MM.1S (cell line): ENCODE measurements around the gene RNASEL.

Experiments
- DNase-seq: peaks from one replicate; pipeline ENCODE4 v3.0.0-alpha.2; 2015
- H2AFZ ChIP-seq: fragments of 300-600 bp; sonication (generic); 2 replicates; pipeline ENCODE4 v1.6.0; 2016; ENCODE audit warnings: antibody characterized with exemption, low read length
- H3F3A ChIP-seq: fragments of 300-600 bp; sonication (generic); 2 replicates; pipeline ENCODE4 v1.6.1; 2016; ENCODE audit warnings: mild to moderate bottlenecking, antibody characterized with exemption, low read length, moderate library complexity, mixed read lengths; ENCODE audit not compliant: insufficient read depth
- H3K27ac ChIP-seq: fragments of 300-600 bp; sonication (generic); 2 replicates; pipeline ENCODE4 v1.5.1; 2016; ENCODE audit warnings: mild to moderate bottlenecking, low read length
- H3K27me3 ChIP-seq: fragments of 300-600 bp; sonication (generic); replicated peaks from 2 replicates; pipeline ENCODE4 v1.6.0; 2016; ENCODE audit warnings: low read length; ENCODE audit not compliant: insufficient read depth
- H3K36me3 ChIP-seq: fragments of 300-600 bp; sonication (generic); replicated peaks from 2 replicates; pipeline ENCODE4 v1.6.1; 2016; ENCODE audit warnings: mild to moderate bottlenecking, low read length, mixed read lengths; ENCODE audit not compliant: insufficient read depth
- H3K4me1 ChIP-seq: fragments of 300-600 bp; sonication (generic); 2 replicates; pipeline ENCODE4 v1.6.1; 2016; ENCODE audit warnings: low read length, mixed read lengths
- H3K4me2 ChIP-seq: fragments of 300-600 bp; sonication (generic); 2 replicates; pipeline ENCODE4 v1.6.0; 2016; ENCODE audit warnings: low read depth, low read length
- H3K4me3 ChIP-seq: fragments of 300-600 bp; sonication (generic); 2 replicates; pipeline ENCODE4 v1.5.1; 2016; ENCODE audit warnings: low read length, mixed read lengths
- H3K79me2 ChIP-seq: fragments of 300-600 bp; sonication (generic); 2 replicates; pipeline ENCODE4 v1.6.1; 2016; ENCODE audit warnings: mixed run types, low read length, mixed read lengths
- H3K9ac ChIP-seq: fragments of 300-600 bp; sonication (generic); 2 replicates; pipeline ENCODE4 v1.6.1; 2016; ENCODE audit warnings: low read length, mixed read lengths
- H3K9me2 ChIP-seq: fragments of 300-600 bp; sonication (generic); replicated peaks from 2 replicates; pipeline ENCODE4 v1.6.1; 2016; ENCODE audit warnings: mild to moderate bottlenecking, low read length, mixed read lengths; ENCODE audit not compliant: insufficient read depth
- H3K9me3 ChIP-seq: fragments of 300-600 bp; sonication (generic); replicated peaks from 2 replicates; pipeline ENCODE4 v1.6.1; 2016; ENCODE audit warnings: mild to moderate bottlenecking, low read length, mixed read lengths; ENCODE audit not compliant: insufficient read depth
- H4K20me1 ChIP-seq: fragments of 300-600 bp; sonication (generic); 2 replicates; pipeline ENCODE4 v1.6.1; 2016; ENCODE audit warnings: mild to moderate bottlenecking, low read length, moderate library complexity, mixed read lengths; ENCODE audit not compliant: insufficient read depth
- CTCF ChIP-seq: fragments of 300-600 bp; sonication (generic); IDR thresholded peaks from 2 replicates; pipeline ENCODE4 v1.5.1; 2016; ENCODE audit warnings: antibody characterized with exemption, low read length, mixed read lengths
- EZH2 ChIP-seq: fragments of 300-600 bp; sonication (generic); optimal IDR thresholded peaks from 2 replicates; pipeline ENCODE3; 2017; ENCODE audit warnings: low read depth, mild to moderate bottlenecking, antibody characterized with exemption, low read length, mixed read lengths
- EZH2phosphoT487 ChIP-seq: fragments of 300-600 bp; sonication (generic); IDR thresholded peaks from 2 replicates; pipeline ENCODE4 v1.6.1; 2018; ENCODE audit warnings: antibody characterized with exemption, low read length

Gene RNASEL

GRCh38 chr1:182608845-182609610, 20.0 kb upstream of the RNASEL start:
- no peaks in the 10 kb centered on the region for H4K20me1 ChIP-seq
- H3K79me2 ChIP-seq, result peaks cover under 1% of the 10 kb centered on the region; the same call in 1 of the 2 replicates
- no peaks in the 10 kb centered on the region for H3K9me2 ChIP-seq
- H3K9ac ChIP-seq, result no peak overlapping the region
- H3K9me3 ChIP-seq, result no peaks in the 10 kb centered on the region
- peaks cover 9% of the 10 kb centered on the region for H3K27me3 ChIP-seq
- no peak for TF ChIP-seq EZH2
- TF ChIP-seq EZH2phosphoT487, result no peak
- TF ChIP-seq CTCF, result no peak
- H3K27ac ChIP-seq, result no peak overlapping the region
- no peaks in the 10 kb centered on the region for H3F3A ChIP-seq
- H3K4me3 ChIP-seq, result no peak overlapping the region
- peaks cover 10% of the 10 kb centered on the region for H3K4me1 ChIP-seq
- H2AFZ ChIP-seq, result no peak overlapping the region
- no peaks in the 10 kb centered on the region for H3K36me3 ChIP-seq
- H3K4me2 ChIP-seq, result no peak overlapping the region
- DNase-seq, result no peak

GRCh38 chr1:182608236-182608635, 19.2 kb upstream of the RNASEL start:
- Histone ChIP-seq H3K79me2 (peaks cover 8% of the 10 kb centered on the region), H3K4me2 (no peak overlapping the region), H3K27me3 (peaks cover 2% of the 10 kb centered on the region; the same call in 1 of the 2 replicates), H4K20me1 (no peaks in the 10 kb centered on the region), H3K4me1 (peaks cover 17% of the 10 kb centered on the region), H3K27ac (no peak overlapping the region), H3F3A (peaks cover 5% of the 10 kb centered on the region; the same call in 1 of the 2 replicates), H3K4me3 (no peak overlapping the region), H3K9ac (no peak overlapping the region), H2AFZ (no peak overlapping the region), H3K9me2 (no peaks in the 10 kb centered on the region), H3K9me3 (no peaks in the 10 kb centered on the region), H3K36me3 (no peaks in the 10 kb centered on the region)
- TF ChIP-seq EZH2phosphoT487 (no peak), EZH2 (no peak), CTCF (no peak)
- DNase-seq, result no peak

- TF ChIP-seq EZH2phosphoT487 (no peak), CTCF (no peak), EZH2 (no peak)
- H3K9ac ChIP-seq, result no peak overlapping the region
- H3K4me1 ChIP-seq, result peaks cover 22% of the 10 kb centered on the region
- no peaks in the 10 kb centered on the region for H3K36me3 ChIP-seq
- no peaks in the 10 kb centered on the region for H3K9me3 ChIP-seq
- H3K9me2 ChIP-seq, result no peaks in the 10 kb centered on the region
- no peak for DNase-seq
- no peaks in the 10 kb centered on the region for H4K20me1 ChIP-seq
- H3K27ac ChIP-seq, result no peak overlapping the region
- no peak overlapping the region for H2AFZ ChIP-seq
- H3K4me3 ChIP-seq, result no peak overlapping the region
- no peak overlapping the region for H3K4me2 ChIP-seq
- H3K79me2 ChIP-seq, result peaks cover 13% of the 10 kb centered on the region
- H3K27me3 ChIP-seq, result no peaks in the 10 kb centered on the region; the same call in 1 of the 2 replicates
- peaks cover 5% of the 10 kb centered on the region; the same call in 1 of the 2 replicates for H3F3A ChIP-seq
These were observed 18.5 kb upstream of the RNASEL start for GRCh38 chr1:182607566-182607965.
